SU-DHL-6 (cell line): Measurements from ENCODE around the gene UCMA.

Source experiments
- H2AFZ ChIP-seq: fragments of 200-600 bp; sonication (generic); 2 replicates; pipeline ENCODE4 v1.6.1; 2014; ENCODE audit warnings: low read depth, mild to moderate bottlenecking, moderate library complexity, mixed read lengths, antibody characterized with exemption, low read length; ENCODE audit not compliant: severe bottlenecking
- H3F3A ChIP-seq: fragments of 200-600 bp; shearing (Covaris generic); 2 replicates; pipeline ENCODE4 v1.6.0; 2016; ENCODE audit warnings: antibody characterized with exemption, mild to moderate bottlenecking; ENCODE audit not compliant: insufficient read depth
- H3K27ac ChIP-seq: fragments of 200-600 bp; sonication (generic); 2 replicates; pipeline ENCODE4 v1.5.1; 2016; ENCODE audit warnings: low read depth, mild to moderate bottlenecking, low read length, moderate library complexity, mixed read lengths
- H3K27me3 ChIP-seq: fragments of 200-600 bp; sonication (generic), shearing (Covaris generic); 2 replicates; pipeline ENCODE4 v1.6.0; 2014; ENCODE audit warnings: mild to moderate bottlenecking, low read length
- H3K36me3 ChIP-seq: fragments of 200-600 bp; sonication (generic); 2 replicates; pipeline ENCODE4 v1.6.1; 2014; ENCODE audit warnings: mild to moderate bottlenecking, low read length, mixed read lengths
- H3K4me2 ChIP-seq: fragments of 300-600, 200-600 bp; shearing (Covaris generic), sonication (generic); 2 replicates; pipeline ENCODE4 v1.6.0; 2014; ENCODE audit warnings: low read length, low read depth, mild to moderate bottlenecking; ENCODE audit not compliant: poor library complexity, severe bottlenecking
- H3K4me3 ChIP-seq: fragments of 200-600 bp; sonication (generic); 2 replicates; pipeline ENCODE4 v1.5.1; 2014; ENCODE audit warnings: antibody characterized with exemption, low read length, mild to moderate bottlenecking, mixed read lengths; ENCODE audit not compliant: insufficient read depth, poor library complexity, severe bottlenecking
- H3K79me2 ChIP-seq: fragments of 200-600 bp; sonication (generic); 2 replicates; pipeline ENCODE4 v1.6.1; 2014; ENCODE audit warnings: mild to moderate bottlenecking, low read length, moderate library complexity; ENCODE audit not compliant: insufficient read depth
- H3K9ac ChIP-seq: fragments of 200-600 bp; sonication (generic); 2 replicates; pipeline ENCODE4 v1.7.0; 2014; ENCODE audit warnings: mild to moderate bottlenecking, low read length
- H3K9me2 ChIP-seq: fragments of 200-600 bp; sonication (generic); replicated peaks from 2 replicates; pipeline ENCODE4 v1.6.1; 2014; ENCODE audit warnings: low read length; ENCODE audit not compliant: insufficient read depth
- H3K9me3 ChIP-seq: fragments of 200-600 bp; sonication (generic); 2 replicates; pipeline ENCODE4 v1.6.1; 2014; ENCODE audit warnings: low read length, mixed read lengths; ENCODE audit not compliant: insufficient read depth
- H4K20me1 ChIP-seq: fragments of 200-600 bp; sonication (generic); 2 replicates; pipeline ENCODE4 v1.6.1; 2014; ENCODE audit warnings: low read depth, mild to moderate bottlenecking, antibody characterized with exemption, low read length, moderate library complexity, mixed read lengths
- CTCF ChIP-seq: fragments of 200-600 bp; sonication (generic); IDR thresholded peaks from one replicate; pipeline ENCODE4 v1.5.1; 2017; ENCODE audit warnings: antibody characterized with exemption, mild to moderate bottlenecking, low read length, moderate library complexity; ENCODE audit not compliant: insufficient read depth, poor library complexity, severe bottlenecking
- EZH2phosphoT487 ChIP-seq: fragments of 200-600 bp; sonication (generic), shearing (Covaris generic); conservative IDR thresholded peaks from 2 replicates; pipeline ENCODE4 v1.6.1; 2018; ENCODE audit warnings: mild to moderate bottlenecking, antibody characterized with exemption, low read length, moderate library complexity, mixed read lengths

UCMA gene

DNA sequence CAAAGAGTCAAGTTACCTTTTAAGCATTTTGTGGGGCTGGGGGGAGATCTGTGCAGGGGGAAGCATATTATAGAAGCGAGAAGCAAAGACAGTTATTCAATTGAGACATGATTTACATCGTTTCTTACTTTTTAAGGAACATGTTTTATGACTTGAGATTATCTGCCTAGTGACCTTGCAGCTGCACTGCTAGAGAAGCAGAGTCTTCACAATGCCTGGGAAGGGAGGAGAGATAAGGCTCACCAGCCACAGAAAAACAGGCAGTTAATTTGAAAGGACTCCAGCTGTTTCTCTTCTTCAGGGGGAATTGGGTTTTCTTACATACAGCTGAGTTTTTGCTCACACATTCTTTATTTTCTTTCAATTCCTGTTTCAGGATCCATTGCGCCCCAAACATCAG lies 34.7 kb upstream of the UCMA start:
- H3K79me2 ChIP-seq, result no peaks in the 10 kb centered on the region
- no peak overlapping the region for H3K4me3 ChIP-seq
- no peaks in the 10 kb centered on the region for H3K36me3 ChIP-seq
- H3K27ac ChIP-seq, result no peak overlapping the region
- no peaks in the 10 kb centered on the region for H4K20me1 ChIP-seq
- TF ChIP-seq CTCF (no peak), EZH2phosphoT487 (no peak)
- H3K9me2 ChIP-seq, result no peaks in the 10 kb centered on the region
- no peaks in the 10 kb centered on the region for H3K27me3 ChIP-seq
- H3K9ac ChIP-seq, result no peak overlapping the region
- H3F3A ChIP-seq, result peaks cover 13% of the 10 kb centered on the region
- H3K9me3 ChIP-seq, result no peaks in the 10 kb centered on the region
- no peak overlapping the region for H3K4me2 ChIP-seq
- no peak overlapping the region for H2AFZ ChIP-seq

DNA sequence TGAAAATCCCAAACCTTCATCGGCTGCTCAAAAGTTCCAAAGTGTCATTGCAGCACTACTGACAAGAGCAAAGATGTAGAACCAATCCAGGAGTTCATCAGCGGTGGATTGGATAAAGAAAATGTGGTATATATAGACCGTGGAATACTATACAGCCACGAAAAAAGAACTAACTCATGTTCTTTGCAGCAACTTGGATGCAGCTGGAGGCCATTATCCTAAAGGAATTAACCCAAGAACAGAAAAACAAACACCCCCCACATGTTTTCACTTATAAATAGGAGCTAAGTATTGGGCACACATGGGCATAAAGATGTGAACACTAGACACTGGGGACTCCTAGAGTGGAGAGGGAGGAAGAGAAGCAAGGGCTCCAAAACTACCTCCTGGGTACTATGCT lies 34.1 kb upstream of the UCMA start:
- Histone ChIP-seq H3K79me2 (no peaks in the 10 kb centered on the region), H3K9me3 (no peaks in the 10 kb centered on the region), H3K9me2 (no peaks in the 10 kb centered on the region), H3K27ac (no peak overlapping the region), H4K20me1 (no peaks in the 10 kb centered on the region), H3K4me3 (no peak overlapping the region), H3K4me2 (no peak overlapping the region), H3K27me3 (no peaks in the 10 kb centered on the region), H3K36me3 (no peaks in the 10 kb centered on the region), H3K9ac (no peak overlapping the region), H2AFZ (no peak overlapping the region), H3F3A (peaks cover 13% of the 10 kb centered on the region)
- TF ChIP-seq EZH2phosphoT487 (no peak), CTCF (no peak)

- no peak for TF ChIP-seq EZH2phosphoT487
- TF ChIP-seq CTCF, result no peak
- H3K4me2 ChIP-seq, result no peak overlapping the region
- no peaks in the 10 kb centered on the region for H3K9me2 ChIP-seq
- no peaks in the 10 kb centered on the region for H3K79me2 ChIP-seq
- no peak overlapping the region for H2AFZ ChIP-seq
- H3K4me3 ChIP-seq, result no peak overlapping the region
- H3K36me3 ChIP-seq, result no peaks in the 10 kb centered on the region
- H3K27me3 ChIP-seq, result no peaks in the 10 kb centered on the region
- no peaks in the 10 kb centered on the region for H3F3A ChIP-seq
- no peaks in the 10 kb centered on the region for H3K9me3 ChIP-seq
- no peaks in the 10 kb centered on the region for H4K20me1 ChIP-seq
- H3K9ac ChIP-seq, result no peak overlapping the region
- no peak overlapping the region for H3K27ac ChIP-seq
These were observed 29.4 kb upstream of the UCMA start for GRCh38 chr10:13263591-13263990.

GRCh38 chr10:13262433-13262832 lies 28.3 kb upstream of the UCMA start:
- H3K9ac ChIP-seq, result no peak overlapping the region
- H3K27me3 ChIP-seq, result no peaks in the 10 kb centered on the region
- no peaks in the 10 kb centered on the region for H3K36me3 ChIP-seq
- no peaks in the 10 kb centered on the region for H4K20me1 ChIP-seq
- no peaks in the 10 kb centered on the region for H3K9me3 ChIP-seq
- H3K27ac ChIP-seq, result no peak overlapping the region
- no peaks in the 10 kb centered on the region for H3K9me2 ChIP-seq
- H2AFZ ChIP-seq, result no peak overlapping the region
- TF ChIP-seq CTCF, result no peak
- TF ChIP-seq EZH2phosphoT487, result no peak
- no peaks in the 10 kb centered on the region for H3F3A ChIP-seq
- no peaks in the 10 kb centered on the region for H3K79me2 ChIP-seq
- no peak overlapping the region for H3K4me3 ChIP-seq
- no peak overlapping the region for H3K4me2 ChIP-seq
